ENCODE data around the gene NOXA1.

GRCh38 chr9:137394866-137395665 is 28.1 kb upstream of the NOXA1 start:
- TF ChIP-seq CTCF (conservative IDR thresholded peaks at IDR 0.05 in 1 of 2, IDR thresholded peaks at IDR 0.05 in 1 of 2; ENCODE audit: low read depth in 1 of 2, low read length in 2 of 2) = no peak
- no peak for TF ChIP-seq EZH2 (IDR thresholded peaks at IDR 0.05; ENCODE audit: low read length, missing control alignments)

Measured in fibroblast of lung (primary cell).